Measurements from ENCODE around the gene ARID1B. TPM values are rescaled to one million over a fixed set of nuclear protein-coding genes. Genes with fewer than 3 reads are reported as not detected.

ARID1B gene
- total and polyA plus RNA-seq, 12 donors, result 13.3 to 85.6 (median 50.9) TPM

GRCh38 chr6:157253699-157254098 is 476.5 kb downstream of the ARID1B start:
- no peaks in the 10 kb centered on the region for H3K36me3 ChIP-seq (replicated peaks in 1 of 2)
- intact Hi-C loops (cut with DNase I), result no loop called here
- H3K27ac ChIP-seq, result no peak overlapping the region
- H3K4me3 ChIP-seq, result no peak overlapping the region
- TF ChIP-seq POLR2A (IDR thresholded peaks at IDR 0.05) (no peak), CTCF (IDR thresholded peaks at IDR 0.05) (no peak)
- DNase-seq, result no peak
- H3K9me3 ChIP-seq (replicated peaks in 1 of 3), result no peaks in the 10 kb centered on the region
- WGBS, 4 donors, result 79 to 87% (median 86%) methylated on average over 5 to 7 of the region's 7 CpGs
- no peaks in the 10 kb centered on the region for H3K27me3 ChIP-seq
- no peaks in the 10 kb centered on the region for H3K4me1 ChIP-seq (replicated peaks in 1 of 2)

GRCh38 chr6:157254538-157254937 is 477.4 kb downstream of the ARID1B start:
- intact Hi-C loops (cut with DNase I), result no loop called here
- Histone ChIP-seq H3K4me1 (replicated peaks in 1 of 2) (no peaks in the 10 kb centered on the region), H3K27ac (no peak overlapping the region), H3K27me3 (no peaks in the 10 kb centered on the region), H3K9me3 (replicated peaks in 1 of 3) (no peaks in the 10 kb centered on the region), H3K36me3 (replicated peaks in 1 of 2) (no peaks in the 10 kb centered on the region), H3K4me3 (no peak overlapping the region)
- no peak for DNase-seq
- 71 to 86% (median 79%) methylated on average over 3 of the region's 3 CpGs for WGBS, 4 donors
- TF ChIP-seq CTCF (IDR thresholded peaks at IDR 0.05) (no peak), POLR2A (IDR thresholded peaks at IDR 0.05) (no peak)

- no peaks in the 10 kb centered on the region for H3K36me3 ChIP-seq (replicated peaks in 1 of 2)
- H3K27ac ChIP-seq, result no peak overlapping the region
- intact Hi-C loops (cut with DNase I), result no loop called here
- no peaks in the 10 kb centered on the region for H3K27me3 ChIP-seq
- H3K4me1 ChIP-seq (replicated peaks in 1 of 2), result no peaks in the 10 kb centered on the region
- H3K9me3 ChIP-seq (replicated peaks in 1 of 3), result no peaks in the 10 kb centered on the region
- TF ChIP-seq CTCF (IDR thresholded peaks at IDR 0.05) (no peak), POLR2A (IDR thresholded peaks at IDR 0.05) (no peak)
- WGBS, 4 donors, result 86 to 96% (median 90%) methylated on average over 2 to 3 of the region's 3 CpGs
- no peak overlapping the region for H3K4me3 ChIP-seq
- no peak for DNase-seq
Observed at GRCh38 chr6:157255079-157255478, 477.9 kb downstream of the ARID1B start.

- Histone ChIP-seq H3K27ac (no peak overlapping the region), H3K4me3 (no peak overlapping the region), H3K9me3 (replicated peaks in 1 of 3) (no peaks in the 10 kb centered on the region), H3K36me3 (replicated peaks in 1 of 2) (no peaks in the 10 kb centered on the region), H3K27me3 (no peaks in the 10 kb centered on the region), H3K4me1 (replicated peaks in 1 of 2) (no peaks in the 10 kb centered on the region)
- 88 to 94% (median 92%) methylated on average over 8 to 11 of the region's 11 CpGs for WGBS, 4 donors
- TF ChIP-seq POLR2A (IDR thresholded peaks at IDR 0.05), result no peak
- TF ChIP-seq CTCF (IDR thresholded peaks at IDR 0.05), result no peak
- intact Hi-C loops (cut with DNase I), result no loop called here
- no peak for DNase-seq
Observed at GRCh38 chr6:157258878-157259277, 481.7 kb downstream of the ARID1B start.

Data from adrenal gland (tissue), 12 donors.